SK-N-MC (cell line): ENCODE data around the gene PDZD4.

Experiments used
- DNase-seq: peaks from one replicate; pipeline ENCODE4 v3.0.0-alpha.2; 2011; ENCODE audit warnings: low read depth, low spot score
- H3K27ac ChIP-seq: fragments of 200-600 bp; sonication (generic); 2 replicates; pipeline ENCODE4 v1.5.1; 2016; ENCODE audit warnings: mixed run types
- H3K36me3 ChIP-seq: fragments of 200-600 bp; sonication (generic); 2 replicates; pipeline ENCODE4 v1.6.1; 2017; ENCODE audit warnings: antibody characterized with exemption, low read length, mixed read lengths; ENCODE audit not compliant: insufficient read depth
- H3K4me3 ChIP-seq: fragments of 200-600 bp; sonication (generic); 2 replicates; pipeline ENCODE4 v1.5.1; 2016
- H3K9ac ChIP-seq: fragments of 200-600 bp; sonication (generic); 2 replicates; pipeline ENCODE4 v1.8.0; 2017; ENCODE audit warnings: mixed run types, mixed read lengths; ENCODE audit not compliant: insufficient read length
- H3K9me3 ChIP-seq: fragments of 200-600 bp; sonication (generic); 2 replicates; pipeline ENCODE4 v1.6.1; 2017; ENCODE audit warnings: low read depth, mild to moderate bottlenecking, antibody characterized with exemption, low read length, moderate library complexity, mixed read lengths
- EZH2 ChIP-seq: fragments of 200-600 bp; sonication (generic); IDR thresholded peaks from one replicate; pipeline ENCODE4 v1.6.1; 2017; ENCODE audit warnings: antibody characterized with exemption
- FOXP2 ChIP-seq: optimal IDR thresholded peaks from 2 replicates; pipeline ENCODE3; 2011; ENCODE audit warnings: mild to moderate bottlenecking, moderate library complexity; ENCODE audit not compliant: insufficient read depth; ENCODE audit errors: extremely low read length, control extremely low read depth
- POLR2AphosphoS5 ChIP-seq: IDR thresholded peaks from 2 replicates; pipeline ENCODE4 v1.6.1; 2012; ENCODE audit warnings: mild to moderate bottlenecking, low read depth, low read length, borderline replicate concordance

PDZD4 gene, protein sequence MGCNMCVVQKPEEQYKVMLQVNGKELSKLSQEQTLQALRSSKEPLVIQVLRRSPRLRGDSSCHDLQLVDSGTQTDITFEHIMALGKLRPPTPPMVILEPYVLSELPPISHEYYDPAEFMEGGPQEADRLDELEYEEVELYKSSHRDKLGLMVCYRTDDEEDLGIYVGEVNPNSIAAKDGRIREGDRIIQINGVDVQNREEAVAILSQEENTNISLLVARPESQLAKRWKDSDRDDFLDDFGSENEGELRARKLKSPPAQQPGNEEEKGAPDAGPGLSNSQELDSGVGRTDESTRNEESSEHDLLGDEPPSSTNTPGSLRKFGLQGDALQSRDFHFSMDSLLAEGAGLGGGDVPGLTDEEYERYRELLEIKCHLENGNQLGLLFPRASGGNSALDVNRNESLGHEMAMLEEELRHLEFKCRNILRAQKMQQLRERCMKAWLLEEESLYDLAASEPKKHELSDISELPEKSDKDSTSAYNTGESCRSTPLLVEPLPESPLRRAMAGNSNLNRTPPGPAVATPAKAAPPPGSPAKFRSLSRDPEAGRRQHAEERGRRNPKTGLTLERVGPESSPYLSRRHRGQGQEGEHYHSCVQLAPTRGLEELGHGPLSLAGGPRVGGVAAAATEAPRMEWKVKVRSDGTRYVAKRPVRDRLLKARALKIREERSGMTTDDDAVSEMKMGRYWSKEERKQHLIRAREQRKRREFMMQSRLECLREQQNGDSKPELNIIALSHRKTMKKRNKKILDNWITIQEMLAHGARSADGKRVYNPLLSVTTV

DNA sequence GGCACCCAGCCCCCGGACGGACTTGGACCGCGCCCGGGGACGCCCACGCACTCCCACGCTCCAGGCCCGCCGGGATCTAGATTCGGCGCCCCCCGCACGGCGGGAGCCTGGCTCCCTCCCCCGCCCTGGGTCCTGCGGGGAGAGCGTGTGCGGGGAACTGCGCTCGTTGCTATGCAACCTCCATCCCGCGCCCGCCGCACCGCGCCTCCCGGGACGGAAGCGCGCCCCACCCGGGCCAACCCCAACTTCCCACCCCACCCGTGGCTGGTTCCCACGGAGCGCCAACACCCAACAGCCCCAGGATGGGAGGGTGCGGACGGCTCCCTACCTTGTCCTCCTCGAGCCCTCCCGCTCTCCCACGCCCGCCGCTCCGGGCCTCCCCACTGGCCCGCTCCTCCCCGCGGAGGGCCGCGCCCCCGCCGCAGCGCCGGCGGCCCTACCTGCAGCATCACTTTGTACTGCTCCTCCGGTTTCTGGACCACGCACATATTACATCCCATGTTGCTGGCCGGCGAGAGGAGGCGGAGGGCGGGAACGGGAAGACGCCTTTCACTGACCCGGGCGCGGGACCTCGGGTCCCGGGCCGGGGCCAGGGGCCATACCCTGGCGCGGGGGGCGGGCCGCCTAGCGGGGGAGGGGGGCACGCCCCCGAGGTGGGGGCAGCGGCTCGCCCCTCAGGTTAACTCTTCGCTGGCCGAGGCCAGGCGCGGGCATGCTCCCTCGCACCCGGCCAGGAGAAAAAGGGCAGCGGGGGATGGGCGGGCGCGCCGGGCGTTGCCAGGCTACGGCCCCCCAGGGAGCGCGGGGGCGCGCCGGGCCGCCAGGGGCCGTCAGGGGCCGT is at the start of gene PDZD4:
TSS of gene PDZD4 (minus strand) at position 746 of the 841 bp plus-strand sequence. CDS start at position 500, 246 bp downstream.
- Histone ChIP-seq H3K9me3 (no peaks in the 10 kb centered on the region), H3K9ac (no peak within 1 kb of the TSS), H3K36me3 (no peaks in the 10 kb centered on the region), H3K27ac (no peak within 1 kb of the TSS), H3K4me3 (peak within 1 kb of the TSS; percentile 77)
- TF ChIP-seq EZH2: no peak
- TF ChIP-seq FOXP2: no peak
- no peak for TF ChIP-seq POLR2AphosphoS5
- no peak for DNase-seq

DNA sequence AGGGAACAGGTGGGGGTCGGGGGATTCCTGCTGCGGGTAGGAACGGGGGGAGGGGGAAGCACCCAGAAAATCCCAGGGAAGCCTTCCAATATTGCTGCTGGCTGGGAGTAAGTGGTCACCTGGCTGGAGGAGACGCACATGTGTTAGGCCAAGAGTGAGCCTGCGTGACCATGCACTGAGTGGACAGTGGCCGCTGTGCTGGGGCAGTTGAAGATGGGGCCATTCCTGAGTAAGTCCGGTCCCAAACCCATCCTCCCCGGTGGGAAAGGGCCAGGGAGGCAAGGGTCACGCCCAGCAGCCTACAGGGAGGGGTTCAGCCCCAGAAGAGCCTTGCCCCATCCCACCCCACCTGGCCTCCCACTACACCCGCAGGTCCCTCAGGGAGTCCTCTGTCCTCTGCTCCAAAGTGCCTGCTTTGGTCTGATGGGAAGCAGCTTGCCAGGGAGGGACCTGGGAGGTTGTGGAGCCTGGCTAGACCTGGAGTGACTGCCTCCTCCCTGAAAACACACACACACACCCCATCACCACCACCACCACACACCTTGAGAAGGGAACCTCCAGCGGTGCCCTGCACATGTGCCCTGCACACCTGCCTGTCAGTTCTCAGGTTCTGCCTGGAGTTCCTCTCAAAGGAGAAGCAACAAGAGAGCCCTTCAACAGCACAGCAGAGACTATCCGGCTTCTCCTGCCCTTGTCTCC is 49.5 kb upstream of the PDZD4 start:
- Histone ChIP-seq H3K9me3 (no peaks in the 10 kb centered on the region), H3K4me3 (peak overlapping the region; percentile 63; the same call in 1 of the 2 replicates), H3K9ac (no peak overlapping the region), H3K27ac (no peak overlapping the region), H3K36me3 (no peaks in the 10 kb centered on the region)
- TF ChIP-seq EZH2: no peak
- TF ChIP-seq FOXP2: no peak
- TF ChIP-seq POLR2AphosphoS5: no peak
- no peak for DNase-seq

DNA sequence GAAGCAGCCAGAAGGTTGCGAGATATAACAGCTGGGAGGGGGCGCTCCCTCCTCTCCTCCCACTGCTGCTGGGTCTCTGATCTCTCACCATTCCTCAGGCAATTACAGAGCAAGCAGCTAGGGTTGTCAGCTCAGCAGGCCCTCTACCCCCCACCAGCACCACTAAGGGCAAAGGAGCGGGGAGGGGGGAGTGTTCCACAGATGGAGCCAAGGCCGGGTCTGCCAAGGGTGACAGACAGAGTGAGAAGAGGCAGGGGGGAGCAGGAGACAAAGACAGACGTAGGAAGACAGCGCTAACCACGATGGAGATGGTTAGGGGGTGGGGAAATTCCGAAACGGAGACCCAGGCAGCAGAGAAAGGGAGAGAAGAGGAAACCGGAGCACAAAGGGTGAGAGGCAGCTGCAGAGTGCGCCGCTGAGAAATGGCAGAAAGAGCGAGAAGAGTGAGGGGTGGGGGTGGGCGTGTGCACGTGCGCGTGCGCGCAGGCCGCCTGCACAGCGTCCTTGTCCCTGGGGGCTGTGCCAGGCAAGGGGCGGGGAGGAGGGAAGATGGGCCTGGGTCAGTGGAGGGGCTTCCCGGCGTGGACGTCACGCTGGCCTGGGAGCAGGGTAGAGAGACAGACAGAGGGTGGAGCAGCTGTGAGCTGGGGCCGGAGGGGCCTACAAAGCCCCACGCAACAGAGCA is 48.8 kb upstream of the PDZD4 start:
- Histone ChIP-seq H3K4me3 (peak overlapping the region; percentile 63), H3K9me3 (no peaks in the 10 kb centered on the region), H3K9ac (no peak overlapping the region), H3K36me3 (no peaks in the 10 kb centered on the region), H3K27ac (peak overlapping the region; percentile 21; the same call in 1 of the 2 replicates)
- no peak for TF ChIP-seq EZH2
- no peak; the same call in 1 of the 2 replicates for TF ChIP-seq POLR2AphosphoS5
- TF ChIP-seq FOXP2: no peak
- DNase-seq: peak; percentile 12

DNA sequence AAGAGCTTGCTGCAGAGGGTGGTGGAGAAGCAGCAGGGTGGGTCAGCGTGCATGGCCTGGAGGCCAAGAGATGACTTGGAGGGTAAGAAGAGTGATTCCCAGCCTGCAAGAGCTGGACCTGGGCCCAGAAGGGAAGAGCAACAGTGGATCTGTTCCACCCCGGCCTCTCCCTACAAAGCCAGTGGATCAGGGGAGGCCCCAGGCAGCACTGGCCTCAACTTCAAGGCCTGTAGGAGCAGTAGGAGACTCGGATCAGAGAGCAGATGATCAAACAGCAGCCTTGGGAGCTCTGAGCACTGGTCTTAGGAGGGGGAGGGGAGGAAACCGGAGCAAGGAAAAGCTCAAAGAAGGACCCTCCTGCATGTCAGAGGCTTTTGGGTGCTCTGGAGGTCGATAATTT is 48.0 kb upstream of the PDZD4 start:
- TF ChIP-seq EZH2 (no peak), POLR2AphosphoS5 (0 out of 2 replicates have a peak, but pooled peaks have one; percentile 8), FOXP2 (no peak)
- no peak for DNase-seq
- no peaks in the 10 kb centered on the region for H3K9me3 ChIP-seq
- no peak overlapping the region for H3K27ac ChIP-seq
- H3K4me3 ChIP-seq: no peak overlapping the region
- no peak overlapping the region for H3K9ac ChIP-seq
- no peaks in the 10 kb centered on the region for H3K36me3 ChIP-seq

DNA sequence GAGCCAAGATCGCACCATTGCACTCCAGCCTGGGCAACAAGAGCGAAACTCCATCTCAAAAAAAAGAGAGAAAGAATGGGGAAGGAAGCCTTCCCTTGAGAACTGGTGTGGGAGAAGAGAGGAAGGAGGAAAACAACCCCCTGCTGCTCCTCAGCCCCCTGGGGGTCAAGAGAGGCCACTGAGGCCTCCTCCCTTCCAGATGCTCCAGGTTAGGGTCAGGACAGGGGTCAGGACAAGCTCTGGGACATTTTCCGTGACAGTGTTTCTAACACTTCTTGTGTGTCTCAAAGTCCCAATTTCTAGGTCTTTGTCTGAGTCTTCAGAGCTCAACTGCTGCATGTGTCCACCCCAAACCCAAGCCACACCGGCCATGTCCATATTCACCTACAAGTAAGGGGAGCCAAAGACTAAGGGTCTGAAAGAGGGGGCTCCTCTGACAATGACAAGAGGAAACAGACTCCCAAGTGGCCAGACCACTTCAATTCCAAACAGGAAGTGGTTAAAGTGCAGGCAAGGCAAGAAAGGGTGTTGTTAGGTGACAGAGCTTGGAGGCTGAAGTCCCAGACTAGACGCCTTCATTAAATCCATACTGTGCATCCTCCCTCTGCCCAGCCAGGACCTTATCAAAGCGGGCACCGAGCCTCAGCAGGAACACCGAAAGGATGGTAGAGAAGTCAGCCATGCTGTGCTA is 47.4 kb upstream of the PDZD4 start:
- Histone ChIP-seq H3K27ac (no peak overlapping the region), H3K9me3 (no peaks in the 10 kb centered on the region), H3K4me3 (no peak overlapping the region), H3K36me3 (no peaks in the 10 kb centered on the region), H3K9ac (no peak overlapping the region)
- no peak for DNase-seq
- TF ChIP-seq POLR2AphosphoS5 (no peak), FOXP2 (no peak), EZH2 (no peak)

DNA sequence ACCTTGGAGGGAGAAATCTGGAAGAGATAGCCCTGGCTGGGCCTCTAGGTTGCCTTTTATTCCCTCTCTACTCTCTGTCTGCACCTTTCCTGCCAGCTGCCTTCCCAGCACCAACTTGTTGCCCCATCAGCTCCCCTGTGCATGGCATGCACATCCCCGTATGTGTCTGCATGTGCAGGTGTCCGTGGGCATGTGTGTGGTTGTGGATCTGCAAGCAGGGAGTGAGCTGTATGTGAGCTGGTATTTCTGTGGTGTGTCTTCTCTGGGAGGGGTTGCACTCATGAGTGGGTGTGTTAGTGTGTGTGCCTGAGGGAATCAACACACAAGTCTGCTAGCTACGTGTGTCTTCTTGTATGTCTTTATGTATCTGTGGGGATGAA is 45.8 kb upstream of the PDZD4 start:
- Histone ChIP-seq H3K4me3 (no peak overlapping the region), H3K9ac (no peak overlapping the region), H3K36me3 (no peaks in the 10 kb centered on the region), H3K27ac (no peak overlapping the region), H3K9me3 (no peaks in the 10 kb centered on the region)
- DNase-seq: no peak
- no peak for TF ChIP-seq FOXP2
- no peak for TF ChIP-seq POLR2AphosphoS5
- no peak for TF ChIP-seq EZH2
